GM18526 (cell line): Measurements from ENCODE around the gene TNNT1.
A peak's percentile ranks its signal among the peaks of the same experiment; 100 is the strongest.

Experiments used
- POLR2A ChIP-seq: IDR thresholded peaks from 3 replicates; pipeline ENCODE4 v1.6.1; 2011; ENCODE audit not compliant: insufficient read length; ENCODE audit errors: extremely low read depth

The TNNT1 gene

DNA sequence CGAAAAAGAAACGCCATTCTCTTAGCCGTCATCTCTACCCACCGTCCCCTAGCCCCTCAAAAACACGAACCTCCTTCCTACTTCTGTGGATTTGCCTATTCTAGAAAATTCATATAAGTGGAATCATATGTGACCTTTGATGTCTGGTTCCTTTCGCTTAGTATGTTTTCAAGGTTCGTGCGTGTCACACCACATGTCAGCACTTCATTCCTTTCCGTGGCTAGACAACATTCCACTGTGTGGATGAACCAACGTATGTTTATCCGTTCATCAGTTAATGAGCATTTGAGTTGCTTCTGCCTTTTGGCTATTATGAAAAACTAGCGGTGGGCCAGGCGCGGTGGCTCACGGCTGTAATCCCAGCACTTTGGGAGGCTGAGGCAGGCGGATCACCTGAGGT, 17.6 kb downstream of the TNNT1 start:
- TF ChIP-seq POLR2A = no peak

DNA sequence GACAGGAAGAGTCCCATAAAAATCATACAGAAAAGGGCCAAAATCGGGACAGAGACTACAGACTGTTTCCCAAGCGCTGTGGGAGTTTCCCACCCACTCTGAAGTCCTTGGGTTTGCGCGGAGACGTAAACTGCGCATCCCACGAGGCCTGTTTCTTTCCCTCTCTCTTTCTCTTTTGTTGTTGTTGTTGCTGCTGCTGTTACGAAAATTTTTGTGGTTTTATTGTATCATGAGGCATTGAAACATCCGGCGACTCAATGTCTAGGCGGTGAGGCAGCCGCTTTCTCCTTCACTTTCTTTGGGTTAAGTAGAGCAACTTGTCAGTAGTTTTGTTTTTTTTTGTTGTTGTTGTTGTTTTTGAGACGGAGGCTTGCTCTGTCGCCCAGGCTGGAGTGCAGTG, 30.0 kb downstream of the TNNT1 start:
- TF ChIP-seq POLR2A = no peak

GRCh38 chr19:55118401-55118991, 30.5 kb downstream of the TNNT1 start:
- TF ChIP-seq POLR2A = no peak

GRCh38 chr19:55117663-55118391, 31.2 kb downstream of the TNNT1 start:
- peak; percentile 69 for TF ChIP-seq POLR2A

DNA sequence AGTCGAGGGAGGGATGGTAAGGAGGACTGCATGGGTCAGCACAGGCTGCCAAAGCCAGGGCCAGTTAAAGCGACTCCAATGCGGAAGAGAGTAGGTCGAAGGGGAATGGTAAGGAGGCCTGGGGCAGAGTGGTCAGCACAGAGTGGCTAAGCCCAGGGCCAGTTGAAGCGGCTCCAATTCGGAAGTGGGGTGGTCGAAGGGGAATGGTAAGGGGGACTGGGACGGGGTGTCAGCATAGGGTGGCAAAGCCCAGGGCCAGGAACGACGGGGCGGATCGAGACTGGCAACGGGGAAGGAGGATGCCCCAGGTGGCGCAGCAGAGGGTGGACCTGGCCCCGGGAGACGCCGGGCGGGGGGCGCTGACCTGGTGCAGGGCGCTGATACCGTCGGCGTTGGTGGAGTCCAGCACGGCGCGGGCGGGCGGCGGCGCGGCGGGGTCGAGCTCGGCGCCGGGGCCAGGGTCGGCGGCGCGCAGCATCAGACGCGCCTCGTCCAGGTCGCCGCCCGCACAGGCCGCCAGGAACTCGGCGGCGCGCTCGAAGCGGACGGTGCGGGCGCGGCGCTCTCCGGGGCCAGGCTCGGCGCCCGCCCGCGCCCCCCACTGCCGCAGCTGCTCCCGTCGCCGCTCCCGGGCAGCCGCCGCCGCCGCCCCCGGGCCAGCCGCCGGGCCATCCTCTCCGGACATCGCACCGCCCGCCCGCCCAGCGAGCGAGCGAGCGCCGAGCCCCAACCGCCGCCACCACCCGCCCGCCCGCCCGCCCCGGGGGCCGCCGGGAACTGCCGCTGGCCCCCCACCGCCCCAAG, 31.9 kb downstream of the TNNT1 start, which contains the start of gene PPP1R12C:
PPP1R12C (minus strand) TSS at position 779 of the 804 bp plus-strand sequence; CDS start at position 685, 94 bp downstream.
- no peak for TF ChIP-seq POLR2A

DNA sequence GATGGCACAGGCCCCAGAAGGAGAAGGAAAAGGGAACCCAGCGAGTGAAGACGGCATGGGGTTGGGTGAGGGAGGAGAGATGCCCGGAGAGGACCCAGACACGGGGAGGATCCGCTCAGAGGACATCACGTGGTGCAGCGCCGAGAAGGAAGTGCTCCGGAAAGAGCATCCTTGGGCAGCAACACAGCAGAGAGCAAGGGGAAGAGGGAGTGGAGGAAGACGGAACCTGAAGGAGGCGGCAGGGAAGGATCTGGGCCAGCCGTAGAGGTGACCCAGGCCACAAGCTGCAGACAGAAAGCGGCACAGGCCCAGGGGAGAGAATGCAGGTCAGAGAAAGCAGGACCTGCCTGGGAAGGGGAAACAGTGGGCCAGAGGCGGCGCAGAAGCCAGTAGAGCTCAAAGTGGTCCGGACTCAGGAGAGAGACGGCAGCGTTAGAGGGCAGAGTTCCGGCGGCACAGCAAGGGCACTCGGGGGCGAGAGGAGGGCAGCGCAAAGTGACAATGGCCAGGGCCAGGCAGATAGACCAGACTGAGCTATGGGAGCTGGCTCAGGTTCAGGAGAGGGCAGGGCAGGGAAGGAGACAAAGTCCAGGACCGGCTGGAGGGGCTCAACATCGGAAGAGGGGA, 32.7 kb downstream of the TNNT1 start:
- peak; percentile 32 for TF ChIP-seq POLR2A

GRCh38 chr19:55115446-55116065, 33.5 kb downstream of the TNNT1 start:
- TF ChIP-seq POLR2A = no peak

- no peak for TF ChIP-seq POLR2A
Observed at GRCh38 chr19:55114566-55115145, 34.4 kb downstream of the TNNT1 start.

DNA sequence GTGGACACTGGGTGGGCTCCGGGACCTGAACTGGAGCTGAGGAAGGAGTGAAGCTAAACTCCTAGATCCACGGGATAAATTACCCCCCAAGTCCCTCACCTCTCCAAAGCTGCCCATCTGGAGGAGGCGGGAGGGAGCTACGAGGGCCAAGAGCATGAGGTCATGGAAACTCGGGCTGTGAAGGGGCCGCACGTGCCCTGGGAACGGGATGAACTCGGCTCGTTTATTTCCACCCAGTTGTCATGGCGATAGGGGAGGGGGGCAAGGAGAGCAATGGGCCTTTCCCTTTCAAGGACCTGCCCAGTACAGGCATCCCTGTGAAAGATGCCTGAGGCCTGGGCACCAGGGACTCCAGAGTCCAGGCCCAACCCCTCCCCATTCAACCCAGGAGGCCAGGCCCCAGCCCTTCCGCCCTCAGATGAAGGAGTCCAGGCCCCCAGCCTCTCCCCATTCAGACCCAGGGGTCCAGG, 35.4 kb downstream of the TNNT1 start:
- TF ChIP-seq POLR2A = no peak

- TF ChIP-seq POLR2A = no peak
Observed at GRCh38 chr19:55112777-55113569, 36.0 kb downstream of the TNNT1 start.

GRCh38 chr19:55112246-55112776, 36.7 kb downstream of the TNNT1 start:
- TF ChIP-seq POLR2A = no peak

DNA sequence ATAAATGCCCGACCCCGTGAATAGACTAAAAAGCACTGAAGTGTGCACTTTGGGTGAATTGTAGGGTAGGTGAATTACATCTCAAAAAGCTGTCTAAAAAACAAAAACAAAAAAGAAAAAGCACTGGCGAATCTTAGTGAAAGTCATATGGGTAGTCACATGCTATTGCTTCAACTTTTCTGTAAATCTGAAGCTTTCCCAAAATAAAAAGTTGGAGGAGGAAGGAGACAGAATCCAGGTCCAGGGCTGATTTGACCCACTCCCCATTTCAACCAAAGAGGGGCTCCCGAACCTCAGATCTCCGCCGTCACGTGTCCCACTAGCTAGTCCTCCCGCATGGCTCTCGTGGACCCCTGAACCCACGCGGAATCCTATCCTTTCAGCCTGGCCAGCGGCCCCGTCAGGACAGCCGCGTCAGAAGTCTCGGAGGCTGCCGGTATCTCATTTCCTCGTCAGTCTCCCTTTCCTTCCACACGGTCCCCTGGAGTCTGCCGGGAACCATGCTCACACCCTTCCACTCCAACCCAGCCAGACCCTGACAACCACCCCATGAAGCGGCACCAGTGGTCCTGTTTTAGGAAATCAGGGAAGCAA, 37.7 kb downstream of the TNNT1 start:
- TF ChIP-seq POLR2A = no peak

DNA sequence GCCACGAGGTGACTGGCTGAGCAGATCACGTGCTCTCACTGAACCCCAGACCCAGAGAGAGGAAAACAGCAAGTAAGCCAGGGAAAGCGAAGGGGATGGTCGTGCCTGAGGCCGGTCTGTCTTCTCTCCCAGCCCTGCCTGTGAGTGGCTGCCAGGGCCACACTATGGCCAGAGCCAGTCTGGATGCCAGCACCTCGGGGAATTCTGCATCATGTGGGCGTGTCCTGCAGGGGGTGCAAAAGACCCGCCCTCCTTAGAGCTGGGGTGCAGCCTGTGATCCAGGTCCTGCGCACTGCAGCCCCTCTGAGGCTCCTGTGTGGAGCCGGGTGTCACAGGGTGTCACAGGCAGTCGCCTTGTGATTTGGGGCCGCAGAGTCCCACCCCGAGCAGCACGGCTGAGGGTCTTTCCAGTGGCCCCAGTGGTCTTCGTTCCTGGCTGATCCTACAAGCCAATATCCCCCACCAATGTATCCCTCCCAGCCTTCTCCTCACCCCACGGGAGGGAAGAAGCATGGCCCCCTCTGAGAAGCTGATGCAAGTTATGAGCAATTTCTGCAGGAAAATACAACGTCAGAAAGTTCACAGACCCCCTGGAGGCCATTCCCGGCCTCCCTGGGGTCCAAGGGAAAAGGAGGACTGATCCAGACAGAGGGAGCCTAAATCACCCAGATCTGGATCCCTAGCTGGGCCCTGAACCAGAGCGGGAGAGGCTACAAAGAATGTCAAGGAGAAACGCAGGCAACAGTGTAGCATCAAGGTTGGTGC, 39.3 kb downstream of the TNNT1 start:
- no peak for TF ChIP-seq POLR2A

GRCh38 chr19:55106591-55106990, 42.4 kb downstream of the TNNT1 start:
- no peak for TF ChIP-seq POLR2A
